Esophagus squamous epithelium (tissue), 4 donors: ENCODE data around the gene AVPR1A.

Experiments used
- CTCF ChIP-seq, 6 experiments: fragments of 450-650 bp in 4 of 6; fragments of 200-600 bp in 2 of 6; sonication (generic) in 2 of 6; IDR thresholded peaks; one replicate each; pipeline ENCODE4 v1.5.1; 2016 to 2019; ENCODE audit warnings: antibody characterized with exemption in 6 of 6, mild to moderate bottlenecking in 4 of 6, moderate library complexity in 4 of 6
- POLR2A ChIP-seq, 4 donors: fragments of 450-650 bp; IDR thresholded peaks; one replicate each; pipeline ENCODE4 v1.6.1; 2017; ENCODE audit warnings: antibody characterized with exemption in 4 of 4, mild to moderate bottlenecking in 4 of 4, moderate library complexity in 3 of 4

- TF ChIP-seq CTCF (IDR thresholded peaks at IDR 0.05) = no peak
- no peak for TF ChIP-seq POLR2A (IDR thresholded peaks at IDR 0.05)
These were observed 19.3 kb upstream of the AVPR1A start for GRCh38 chr12:63170321-63170720.
